GM12892 (cell line): ENCODE measurements around the gene TCF12.

Experiments
- POLR2A ChIP-seq: IDR thresholded peaks from 2 replicates; pipeline ENCODE4 v1.6.1; 2011; ENCODE audit warnings: low read depth, low read length, control low read depth
- POLR2AphosphoS5 ChIP-seq: IDR thresholded peaks from 2 replicates; pipeline ENCODE4 v1.6.1; 2011; ENCODE audit warnings: low read depth, low read length, control low read depth
- TAF1 ChIP-seq: IDR thresholded peaks from 2 replicates; pipeline ENCODE4 v1.6.1; 2011; ENCODE audit warnings: low read depth, mild to moderate bottlenecking, control low read depth, low read length, borderline replicate concordance

DNA sequence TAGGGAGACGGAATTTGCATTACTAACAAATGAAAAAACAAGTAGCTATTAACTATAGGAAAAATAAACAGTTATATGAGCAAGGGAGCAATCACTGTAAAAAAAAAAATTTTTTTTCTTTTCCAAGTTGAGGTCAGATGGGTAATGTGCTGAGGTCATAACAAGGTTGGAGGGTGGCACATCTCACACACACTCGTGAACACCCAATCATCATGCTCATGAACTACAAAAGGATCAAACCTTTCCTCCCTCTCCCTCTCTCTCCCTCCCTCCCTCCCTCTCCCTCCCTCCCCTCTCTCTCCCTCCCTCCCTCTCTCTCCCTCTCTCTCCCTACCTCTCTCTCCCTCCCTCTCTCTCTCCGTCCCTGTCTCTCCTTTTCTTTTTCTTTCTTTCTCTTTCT lies 360.0 kb downstream of the TCF12 start:
- TF ChIP-seq TAF1 (no peak), POLR2A (no peak), POLR2AphosphoS5 (no peak)
